ENCODE measurements around the gene COL23A1. TPM values are rescaled to one million over a fixed set of nuclear protein-coding genes. Genes with fewer than 3 reads are reported as not detected.

Gene COL23A1
- total and polyA plus RNA-seq, 2 experiments from 2014 or later, result 4.8 to 8.2 TPM

DNA sequence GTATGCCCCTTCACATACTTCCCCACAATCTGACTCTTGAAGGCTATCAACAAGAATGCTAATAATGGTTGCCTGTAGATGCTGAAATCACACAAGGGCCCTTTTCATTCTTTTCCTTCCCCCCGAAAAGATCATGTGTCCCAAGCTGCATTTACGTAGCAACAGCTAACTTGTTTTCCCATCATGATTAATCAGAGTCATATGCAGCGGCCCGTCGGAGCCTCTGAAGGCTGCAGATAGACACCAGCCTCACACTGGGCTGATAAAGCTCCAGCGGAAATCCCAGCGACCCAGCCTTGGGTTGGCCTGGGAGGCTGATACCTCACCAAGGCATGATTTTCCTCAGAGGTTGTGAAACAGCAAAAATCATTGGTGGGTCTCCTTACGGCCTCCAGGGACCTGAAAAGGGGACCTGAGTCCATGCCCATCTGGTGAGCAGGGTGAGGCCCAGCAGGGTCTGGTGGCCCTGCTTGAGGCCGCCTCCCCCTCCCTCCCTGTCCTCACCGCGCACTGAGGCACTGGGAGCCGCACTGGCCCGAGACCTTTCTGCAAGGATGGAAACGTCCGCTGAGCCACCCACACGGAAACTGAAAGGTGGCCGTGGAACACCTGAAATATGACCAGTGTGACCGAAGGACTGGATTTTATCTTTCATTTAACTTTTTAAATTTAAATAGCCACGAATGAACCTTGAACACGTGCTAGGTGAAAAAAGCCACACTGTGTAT, 243.4 kb downstream of the COL23A1 start:
- no peaks in the 10 kb centered on the region for H3K27me3 ChIP-seq (ENCODE audit: insufficient read depth)
- no peak overlapping the region for H3K4me3 Mint-ChIP-seq
- H3K4me3 ChIP-seq, result no peak overlapping the region
- H3K9me3 Mint-ChIP-seq, result no peaks in the 10 kb centered on the region
- peaks cover 2% of the 10 kb centered on the region; the same call in 1 of the 3 replicates for H3K36me3 Mint-ChIP-seq (ENCODE audit: low read depth)
- no peak overlapping the region for H3K27ac Mint-ChIP-seq
- no peaks in the 10 kb centered on the region; the same call in 1 of the 2 replicates for H3K4me1 ChIP-seq (ENCODE audit: insufficient read depth)
- no peak for DNase-seq (ENCODE audit: low spot score)
- H3F3A ChIP-seq (replicated peaks; ENCODE audit: low read depth), result no peaks in the 10 kb centered on the region
- no peaks in the 10 kb centered on the region for H3K36me3 ChIP-seq (ENCODE audit: insufficient read depth)
- H3K4me1 Mint-ChIP-seq, result peaks cover 22% of the 10 kb centered on the region
- H2AFZ ChIP-seq, result no peak overlapping the region
- no peak overlapping the region for H3K4me2 ChIP-seq
- TF ChIP-seq EZH2 (IDR thresholded peaks at IDR 0.05; ENCODE audit: low read depth, unreplicated experiment) (no peak), REST (IDR thresholded peaks at IDR 0.05; ENCODE audit: unreplicated experiment) (no peak), ZNF331 (CRISPR knock-in tag; IDR thresholded peaks at IDR 0.05; ENCODE audit: low read depth) (no peak), CREB1 (CRISPR knock-in tag; IDR thresholded peaks at IDR 0.05; ENCODE audit: low read depth) (no peak), EZH2phosphoT487 (IDR thresholded peaks at IDR 0.05; ENCODE audit: unreplicated experiment) (no peak), STAT1 (IDR thresholded peaks at IDR 0.05; ENCODE audit: unreplicated experiment) (no peak), ZNF114 (CRISPR knock-in tag; IDR thresholded peaks at IDR 0.05) (no peak), POLR2AphosphoS5 (IDR thresholded peaks at IDR 0.05; ENCODE audit: low read depth) (no peak), JUNB (IDR thresholded peaks at IDR 0.05; ENCODE audit: unreplicated experiment) (no peak), NANOG (IDR thresholded peaks at IDR 0.05; ENCODE audit: borderline replicate concordance) (no peak)
- TF ChIP-seq, protein P1, sequence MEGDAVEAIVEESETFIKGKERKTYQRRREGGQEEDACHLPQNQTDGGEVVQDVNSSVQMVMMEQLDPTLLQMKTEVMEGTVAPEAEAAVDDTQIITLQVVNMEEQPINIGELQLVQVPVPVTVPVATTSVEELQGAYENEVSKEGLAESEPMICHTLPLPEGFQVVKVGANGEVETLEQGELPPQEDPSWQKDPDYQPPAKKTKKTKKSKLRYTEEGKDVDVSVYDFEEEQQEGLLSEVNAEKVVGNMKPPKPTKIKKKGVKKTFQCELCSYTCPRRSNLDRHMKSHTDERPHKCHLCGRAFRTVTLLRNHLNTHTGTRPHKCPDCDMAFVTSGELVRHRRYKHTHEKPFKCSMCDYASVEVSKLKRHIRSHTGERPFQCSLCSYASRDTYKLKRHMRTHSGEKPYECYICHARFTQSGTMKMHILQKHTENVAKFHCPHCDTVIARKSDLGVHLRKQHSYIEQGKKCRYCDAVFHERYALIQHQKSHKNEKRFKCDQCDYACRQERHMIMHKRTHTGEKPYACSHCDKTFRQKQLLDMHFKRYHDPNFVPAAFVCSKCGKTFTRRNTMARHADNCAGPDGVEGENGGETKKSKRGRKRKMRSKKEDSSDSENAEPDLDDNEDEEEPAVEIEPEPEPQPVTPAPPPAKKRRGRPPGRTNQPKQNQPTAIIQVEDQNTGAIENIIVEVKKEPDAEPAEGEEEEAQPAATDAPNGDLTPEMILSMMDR (conservative IDR thresholded peaks at IDR 0.05; ENCODE audit: low read depth in 2 of 2), result no peak
- TF ChIP-seq, protein P2, sequence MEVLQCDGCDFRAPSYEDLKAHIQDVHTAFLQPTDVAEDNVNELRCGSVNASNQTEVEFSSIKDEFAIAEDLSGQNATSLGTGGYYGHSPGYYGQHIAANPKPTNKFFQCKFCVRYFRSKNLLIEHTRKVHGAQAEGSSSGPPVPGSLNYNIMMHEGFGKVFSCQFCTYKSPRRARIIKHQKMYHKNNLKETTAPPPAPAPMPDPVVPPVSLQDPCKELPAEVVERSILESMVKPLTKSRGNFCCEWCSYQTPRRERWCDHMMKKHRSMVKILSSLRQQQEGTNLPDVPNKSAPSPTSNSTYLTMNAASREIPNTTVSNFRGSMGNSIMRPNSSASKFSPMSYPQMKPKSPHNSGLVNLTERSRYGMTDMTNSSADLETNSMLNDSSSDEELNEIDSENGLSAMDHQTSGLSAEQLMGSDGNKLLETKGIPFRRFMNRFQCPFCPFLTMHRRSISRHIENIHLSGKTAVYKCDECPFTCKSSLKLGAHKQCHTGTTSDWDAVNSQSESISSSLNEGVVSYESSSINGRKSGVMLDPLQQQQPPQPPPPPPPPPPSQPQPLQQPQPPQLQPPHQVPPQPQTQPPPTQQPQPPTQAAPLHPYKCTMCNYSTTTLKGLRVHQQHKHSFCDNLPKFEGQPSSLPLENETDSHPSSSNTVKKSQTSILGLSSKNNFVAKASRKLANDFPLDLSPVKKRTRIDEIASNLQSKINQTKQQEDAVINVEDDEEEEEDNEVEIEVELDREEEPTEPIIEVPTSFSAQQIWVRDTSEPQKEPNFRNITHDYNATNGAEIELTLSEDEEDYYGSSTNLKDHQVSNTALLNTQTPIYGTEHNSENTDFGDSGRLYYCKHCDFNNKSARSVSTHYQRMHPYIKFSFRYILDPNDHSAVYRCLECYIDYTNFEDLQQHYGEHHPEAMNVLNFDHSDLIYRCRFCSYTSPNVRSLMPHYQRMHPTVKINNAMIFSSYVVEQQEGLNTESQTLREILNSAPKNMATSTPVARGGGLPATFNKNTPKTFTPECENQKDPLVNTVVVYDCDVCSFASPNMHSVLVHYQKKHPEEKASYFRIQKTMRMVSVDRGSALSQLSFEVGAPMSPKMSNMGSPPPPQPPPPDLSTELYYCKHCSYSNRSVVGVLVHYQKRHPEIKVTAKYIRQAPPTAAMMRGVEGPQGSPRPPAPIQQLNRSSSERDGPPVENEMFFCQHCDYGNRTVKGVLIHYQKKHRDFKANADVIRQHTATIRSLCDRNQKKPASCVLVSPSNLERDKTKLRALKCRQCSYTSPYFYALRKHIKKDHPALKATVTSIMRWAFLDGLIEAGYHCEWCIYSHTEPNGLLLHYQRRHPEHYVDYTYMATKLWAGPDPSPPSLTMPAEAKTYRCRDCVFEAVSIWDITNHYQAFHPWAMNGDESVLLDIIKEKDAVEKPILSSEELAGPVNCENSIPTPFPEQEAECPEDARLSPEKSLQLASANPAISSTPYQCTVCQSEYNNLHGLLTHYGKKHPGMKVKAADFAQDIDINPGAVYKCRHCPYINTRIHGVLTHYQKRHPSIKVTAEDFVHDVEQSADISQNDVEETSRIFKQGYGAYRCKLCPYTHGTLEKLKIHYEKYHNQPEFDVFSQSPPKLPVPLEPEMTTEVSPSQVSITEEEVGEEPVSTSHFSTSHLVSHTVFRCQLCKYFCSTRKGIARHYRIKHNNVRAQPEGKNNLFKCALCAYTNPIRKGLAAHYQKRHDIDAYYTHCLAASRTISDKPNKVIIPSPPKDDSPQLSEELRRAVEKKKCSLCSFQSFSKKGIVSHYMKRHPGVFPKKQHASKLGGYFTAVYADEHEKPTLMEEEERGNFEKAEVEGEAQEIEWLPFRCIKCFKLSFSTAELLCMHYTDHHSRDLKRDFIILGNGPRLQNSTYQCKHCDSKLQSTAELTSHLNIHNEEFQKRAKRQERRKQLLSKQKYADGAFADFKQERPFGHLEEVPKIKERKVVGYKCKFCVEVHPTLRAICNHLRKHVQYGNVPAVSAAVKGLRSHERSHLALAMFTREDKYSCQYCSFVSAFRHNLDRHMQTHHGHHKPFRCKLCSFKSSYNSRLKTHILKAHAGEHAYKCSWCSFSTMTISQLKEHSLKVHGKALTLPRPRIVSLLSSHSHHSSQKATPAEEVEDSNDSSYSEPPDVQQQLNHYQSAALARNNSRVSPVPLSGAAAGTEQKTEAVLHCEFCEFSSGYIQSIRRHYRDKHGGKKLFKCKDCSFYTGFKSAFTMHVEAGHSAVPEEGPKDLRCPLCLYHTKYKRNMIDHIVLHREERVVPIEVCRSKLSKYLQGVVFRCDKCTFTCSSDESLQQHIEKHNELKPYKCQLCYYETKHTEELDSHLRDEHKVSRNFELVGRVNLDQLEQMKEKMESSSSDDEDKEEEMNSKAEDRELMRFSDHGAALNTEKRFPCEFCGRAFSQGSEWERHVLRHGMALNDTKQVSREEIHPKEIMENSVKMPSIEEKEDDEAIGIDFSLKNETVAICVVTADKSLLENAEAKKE (CRISPR knock-in tag; IDR thresholded peaks at IDR 0.05), result no peak
- TF ChIP-seq, protein P3, sequence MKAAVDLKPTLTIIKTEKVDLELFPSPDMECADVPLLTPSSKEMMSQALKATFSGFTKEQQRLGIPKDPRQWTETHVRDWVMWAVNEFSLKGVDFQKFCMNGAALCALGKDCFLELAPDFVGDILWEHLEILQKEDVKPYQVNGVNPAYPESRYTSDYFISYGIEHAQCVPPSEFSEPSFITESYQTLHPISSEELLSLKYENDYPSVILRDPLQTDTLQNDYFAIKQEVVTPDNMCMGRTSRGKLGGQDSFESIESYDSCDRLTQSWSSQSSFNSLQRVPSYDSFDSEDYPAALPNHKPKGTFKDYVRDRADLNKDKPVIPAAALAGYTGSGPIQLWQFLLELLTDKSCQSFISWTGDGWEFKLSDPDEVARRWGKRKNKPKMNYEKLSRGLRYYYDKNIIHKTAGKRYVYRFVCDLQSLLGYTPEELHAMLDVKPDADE (IDR thresholded peaks at IDR 0.05), result no peak
- no peaks in the 10 kb centered on the region for H3K9me2 ChIP-seq (ENCODE audit: insufficient read depth)
- no peak overlapping the region for H3K27ac ChIP-seq (ENCODE audit: low read depth)
- H4K20me1 ChIP-seq (replicated peaks; ENCODE audit: insufficient read depth), result no peaks in the 10 kb centered on the region
- peaks cover 2% of the 10 kb centered on the region for H3K27me3 Mint-ChIP-seq (ENCODE audit: insufficient read depth, low read depth, poor library complexity)
- no peak for ATAC-seq
- no peaks in the 10 kb centered on the region for H3K79me2 ChIP-seq (replicated peaks; ENCODE audit: insufficient read depth)

Data from GM23338 (cell line).